T-helper 1 cell treated with Interleukin-12 subunit alpha and Interleukin-12 subunit beta and Interleukin-4 antibody, amounts not matched to agents 30 ng/mL and 1 ng/mL, for 36 hours (primary cell): ENCODE data around the gene FBP1. TPM values are rescaled to one million over a fixed set of nuclear protein-coding genes. Genes with fewer than 3 reads are reported as not detected.

Experiments used
- intact Hi-C: fragments of 100-400 bp; cut with micrococcal nuclease; formaldehyde crosslinking; loops from one replicate; pipeline ENCODE4 v1.15.1; 2024
- total RNA-seq: library from RNA; stranded (reverse); gene quantifications from 2 replicates; pipeline ENCODE4 v1.2.3, GENCODE V29; 2022

The FBP1 gene
- total RNA-seq, 1 donor from 2014 or later = 0.34 TPM

DNA sequence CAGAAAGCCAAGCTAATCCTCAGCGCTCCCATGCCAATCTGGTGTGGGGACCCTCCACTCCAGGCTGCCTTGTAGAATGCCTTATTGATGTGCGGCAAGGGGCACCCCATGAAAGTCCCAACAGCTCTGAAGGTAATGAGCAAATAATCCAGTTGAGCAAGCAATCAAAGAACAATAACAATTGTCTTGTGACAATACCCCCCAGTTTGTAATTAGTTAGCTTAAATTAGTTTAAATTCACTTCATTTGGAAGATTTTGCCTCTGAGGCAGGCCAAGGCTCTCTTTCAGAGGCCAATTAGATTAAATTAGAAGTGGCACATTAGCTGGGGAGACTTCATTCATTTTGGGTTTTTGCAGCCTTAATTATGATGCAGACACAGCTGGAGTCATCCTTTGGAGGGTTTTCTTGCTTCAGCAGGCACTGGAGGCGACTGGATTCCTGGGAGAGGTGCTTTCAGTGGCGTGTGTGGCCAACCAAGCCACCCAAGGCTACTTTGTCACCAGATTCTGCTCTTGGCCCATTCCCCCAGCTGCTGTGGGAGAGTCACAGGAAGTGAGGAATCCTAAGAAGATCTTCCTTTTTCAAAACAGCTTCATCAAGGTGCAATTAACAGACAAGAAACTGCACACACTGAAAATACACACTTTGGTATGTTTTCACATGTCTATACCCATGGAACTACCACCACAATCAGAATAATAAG lies 17.9 kb upstream of the FBP1 start:
- intact Hi-C loops = no loop called here

DNA sequence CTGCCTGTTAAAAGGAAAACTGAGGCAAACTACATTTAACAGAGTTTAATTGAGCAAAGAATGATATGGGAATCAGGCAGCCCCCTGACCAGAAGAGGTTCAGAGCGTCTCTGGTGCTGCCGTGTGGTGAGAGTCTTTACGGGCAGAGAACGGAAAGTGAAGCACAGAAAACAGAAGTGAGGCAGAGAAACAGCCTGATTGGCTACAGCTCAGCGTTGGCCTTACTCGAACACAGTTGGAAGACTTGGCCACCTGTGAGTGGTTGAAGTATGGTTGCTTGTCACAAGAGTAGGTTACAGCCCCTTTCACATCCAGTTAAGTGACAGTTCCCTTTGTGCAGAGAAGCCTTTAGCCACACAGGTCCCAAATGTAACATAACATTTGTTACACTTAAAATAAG lies 16.9 kb upstream of the FBP1 start:
- intact Hi-C loops = loop anchor here (1.0 kb wide), 3 partner anchors 13 to 70 kb away; partner anchors contain the start of genes AOPEP and FBP1

DNA sequence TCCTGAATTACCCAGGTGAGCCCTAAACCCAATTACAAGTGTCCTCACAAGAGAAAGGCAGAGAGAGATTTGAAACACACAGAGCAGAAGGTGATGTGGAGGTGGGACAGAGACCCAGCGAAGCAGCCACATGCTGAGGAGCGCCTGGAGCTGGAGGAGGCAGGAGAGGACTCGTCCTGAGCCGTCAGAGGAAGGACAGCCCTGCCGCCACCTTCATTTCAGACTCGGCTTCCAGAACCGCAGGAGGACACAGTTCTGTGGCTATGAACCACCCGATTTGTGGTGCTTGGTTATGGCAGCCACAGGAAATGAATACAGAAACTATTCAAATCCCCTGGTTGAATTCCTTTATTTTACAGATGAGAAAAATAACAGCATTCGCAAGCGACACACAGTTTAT lies 16.4 kb upstream of the FBP1 start:
- intact Hi-C loops = loop anchor here (1.0 kb wide), 3 partner anchors 14 to 71 kb away; partner anchors contain the start of genes AOPEP and FBP1

DNA sequence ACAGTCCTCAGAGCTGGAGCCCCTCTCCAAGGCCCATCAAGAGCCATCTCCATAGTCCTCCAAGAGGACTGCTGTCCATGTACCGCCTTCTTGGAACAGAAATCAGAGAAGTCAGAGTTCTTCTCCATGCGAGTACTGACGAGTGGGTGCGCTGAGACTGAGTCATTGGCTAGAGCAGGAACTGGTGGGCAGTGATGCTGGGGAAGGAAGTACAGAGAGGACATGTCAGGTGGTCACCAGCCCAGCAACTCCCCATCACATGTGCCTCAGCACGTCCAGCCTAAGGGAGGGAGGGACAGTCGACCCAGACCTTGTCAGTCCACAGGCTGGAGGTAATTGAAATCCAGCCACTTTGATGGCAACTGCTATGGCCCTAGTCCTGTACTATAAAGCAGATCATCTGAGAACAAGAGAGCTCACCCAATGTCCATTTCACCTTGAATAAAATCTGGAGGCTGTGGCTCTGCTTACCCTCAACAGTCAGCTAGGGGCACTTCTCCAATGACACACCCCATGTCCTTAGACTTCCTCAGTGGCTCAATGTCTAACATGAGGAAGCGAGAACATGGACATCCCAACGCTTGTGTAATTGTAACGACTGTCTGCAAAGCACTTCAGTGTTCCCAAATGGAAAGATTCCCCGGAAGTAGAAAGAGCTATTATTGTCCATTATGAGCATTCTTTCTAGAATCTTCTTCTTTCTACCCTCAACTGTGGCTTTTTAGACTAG lies 15.0 kb upstream of the FBP1 start:
- intact Hi-C loops = no loop called here

DNA sequence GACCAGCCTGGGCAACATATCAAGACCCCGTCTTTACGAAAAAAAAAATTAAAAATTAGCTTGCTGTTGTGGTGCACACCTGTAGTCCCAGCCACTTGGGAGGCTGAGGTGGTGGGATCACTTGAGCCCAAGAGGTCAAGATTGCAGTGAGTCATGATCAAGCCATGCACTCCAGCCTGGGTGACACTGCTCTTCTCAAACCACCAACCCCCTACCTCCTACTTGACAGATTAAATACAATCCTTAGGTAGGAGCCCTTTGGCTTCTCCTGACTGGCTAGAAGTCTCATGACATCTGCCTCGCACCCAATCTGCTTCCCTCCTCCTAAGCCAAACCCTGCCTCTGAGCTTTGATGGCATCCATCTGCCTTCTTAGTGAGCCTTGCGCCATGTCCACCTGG lies 11.6 kb upstream of the FBP1 start:
- intact Hi-C loops = no loop called here

DNA sequence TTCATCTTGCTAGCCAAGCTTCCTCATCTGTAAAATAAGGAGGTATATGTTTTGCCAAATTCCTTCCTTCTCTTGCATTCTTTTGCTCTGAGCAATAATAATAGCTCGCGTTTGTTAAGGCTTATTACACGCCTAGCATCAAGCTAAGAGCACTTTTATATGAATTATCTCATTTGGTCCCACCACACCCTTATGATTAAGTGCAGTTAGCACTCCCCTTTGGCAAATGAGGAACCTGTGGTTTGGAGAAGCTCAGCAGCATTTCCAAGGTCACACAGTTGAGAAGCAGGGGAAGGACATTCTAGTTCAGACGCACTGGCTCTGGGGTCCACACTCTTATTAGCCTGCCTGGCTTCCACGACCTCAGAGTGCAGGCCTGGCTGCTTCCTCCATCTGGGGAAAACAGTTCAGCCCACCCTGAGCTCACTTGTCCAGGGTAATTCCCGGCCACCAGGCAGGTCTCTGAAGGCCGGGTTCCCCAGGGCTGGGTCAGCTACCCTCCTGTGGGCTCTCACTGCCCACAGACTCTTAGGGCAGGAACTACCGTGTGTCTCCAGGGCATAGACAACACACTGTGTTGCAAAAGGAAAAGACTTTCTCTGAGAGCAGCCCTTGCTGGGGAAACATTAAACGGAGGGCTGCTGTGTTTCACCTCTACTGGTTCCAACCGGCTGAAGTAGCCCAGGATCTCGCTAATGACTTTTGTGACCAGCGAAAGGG lies 9.9 kb upstream of the FBP1 start:
- intact Hi-C loops = no loop called here

DNA sequence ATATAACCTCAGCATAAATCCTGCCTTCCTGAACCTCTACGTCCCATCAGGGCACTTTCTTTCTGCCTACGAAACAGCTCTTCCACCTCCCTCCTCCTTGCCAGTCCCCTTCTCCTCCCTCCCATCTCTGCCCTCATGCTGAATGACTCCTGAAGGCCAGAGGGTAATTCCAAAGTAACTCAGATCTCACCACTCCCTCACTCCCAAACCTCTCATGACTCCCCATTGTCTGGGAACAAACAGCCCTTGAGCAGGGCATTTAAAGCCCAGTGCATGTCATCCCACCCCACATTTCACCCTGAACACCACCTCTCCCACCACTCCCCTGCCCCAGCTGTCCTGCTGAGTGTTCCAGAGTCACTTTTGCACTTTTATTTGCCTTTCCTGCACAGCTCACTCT lies 8.9 kb upstream of the FBP1 start:
- intact Hi-C loops = no loop called here

DNA sequence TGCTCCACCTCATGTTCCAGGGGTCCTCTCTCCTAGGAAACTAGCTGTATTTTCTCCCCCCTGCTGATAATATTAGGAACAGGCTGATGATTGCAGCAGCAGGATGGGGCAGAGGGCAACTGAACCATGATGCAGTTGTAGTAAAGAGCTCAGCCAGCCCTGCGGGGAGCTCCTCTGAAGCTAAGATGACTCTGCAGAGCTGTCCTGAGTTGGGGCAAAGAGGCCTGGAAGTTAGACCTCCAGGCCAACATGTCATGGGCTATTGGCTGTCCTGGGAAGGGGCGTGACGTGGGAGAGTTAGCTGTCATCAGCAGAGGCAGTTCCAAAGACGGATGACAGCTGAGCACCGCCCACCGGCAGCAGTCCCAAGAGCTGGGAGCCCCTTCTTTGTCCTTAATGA lies 6.6 kb upstream of the FBP1 start:
- intact Hi-C loops = no loop called here

DNA sequence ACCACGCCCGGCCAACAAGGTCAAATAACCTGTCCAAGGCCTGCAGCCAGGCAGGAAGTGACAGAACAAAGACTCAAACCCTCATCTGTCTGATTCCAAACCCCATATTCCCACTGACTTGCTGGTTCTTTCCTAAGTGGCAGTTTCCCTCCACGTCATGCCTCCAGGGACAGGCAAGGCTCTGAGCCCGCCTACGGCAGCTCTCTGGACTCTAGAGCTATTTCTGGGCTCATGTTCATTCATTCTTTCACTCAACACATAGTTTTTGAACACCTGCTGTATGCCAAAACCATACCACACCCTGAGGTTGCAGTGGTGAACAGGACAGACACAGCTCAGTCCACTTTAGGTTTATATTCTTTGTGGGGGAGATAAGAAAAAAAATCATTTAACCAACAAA lies 5.2 kb upstream of the FBP1 start:
- intact Hi-C loops = no loop called here

DNA sequence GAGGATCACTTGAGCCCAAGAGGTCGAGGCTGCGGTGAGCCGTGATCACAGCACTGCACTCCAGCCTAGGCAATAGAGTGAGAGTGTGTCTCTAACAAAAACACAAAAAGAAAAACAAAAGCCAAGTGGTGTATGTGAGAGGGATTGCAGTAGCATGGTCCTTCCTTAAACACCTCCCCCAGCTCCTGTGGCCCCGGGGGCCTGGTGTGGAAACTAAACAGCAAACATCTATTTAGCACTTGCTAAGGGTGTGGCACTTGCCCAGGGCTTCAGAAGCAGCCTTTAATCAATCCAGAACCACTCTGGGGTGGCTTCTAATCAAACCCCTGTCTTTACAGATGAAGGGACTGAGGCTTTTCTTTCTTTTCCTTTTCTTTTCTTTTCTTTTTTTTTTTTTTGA lies 4.4 kb upstream of the FBP1 start:
- intact Hi-C loops = no loop called here

DNA sequence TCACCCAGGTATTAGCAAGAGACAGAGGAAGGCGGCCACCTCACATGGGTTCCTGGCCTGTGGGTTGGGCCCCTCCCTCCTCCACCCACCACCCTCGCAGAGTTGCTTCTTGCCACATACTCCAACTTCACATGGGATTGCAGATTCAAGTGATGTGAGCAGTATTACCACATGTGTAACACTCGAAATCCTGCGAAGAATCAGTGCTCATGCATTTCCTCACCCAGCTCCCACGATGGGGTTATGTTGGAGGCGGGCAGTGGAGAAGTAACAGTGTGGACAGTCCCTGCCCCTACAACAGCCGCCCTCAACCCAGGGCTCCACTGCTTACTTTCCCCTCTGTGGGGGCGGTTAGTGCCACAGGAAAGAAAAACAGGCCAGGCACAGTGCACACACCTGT lies 3.9 kb upstream of the FBP1 start:
- intact Hi-C loops = no loop called here

DNA sequence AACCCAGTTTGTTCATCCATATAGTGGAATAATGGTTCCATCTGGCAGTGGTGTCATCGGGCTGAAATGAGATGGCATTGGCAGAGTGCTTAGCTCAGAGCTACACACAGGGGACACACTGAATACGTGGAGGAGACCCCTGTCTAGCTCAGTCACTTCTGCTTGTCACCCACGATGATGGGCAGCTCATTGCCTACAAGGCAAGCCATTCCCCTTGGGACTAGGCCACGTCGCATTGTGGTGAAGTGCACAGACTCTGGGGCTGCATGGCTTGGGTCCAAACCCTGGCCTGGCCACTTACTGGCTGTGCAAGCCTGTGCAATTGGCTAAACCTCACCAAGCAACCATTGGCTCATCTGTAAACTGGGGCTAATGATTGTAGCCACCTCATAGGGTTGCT lies 3.2 kb upstream of the FBP1 start:
- intact Hi-C loops = no loop called here

DNA sequence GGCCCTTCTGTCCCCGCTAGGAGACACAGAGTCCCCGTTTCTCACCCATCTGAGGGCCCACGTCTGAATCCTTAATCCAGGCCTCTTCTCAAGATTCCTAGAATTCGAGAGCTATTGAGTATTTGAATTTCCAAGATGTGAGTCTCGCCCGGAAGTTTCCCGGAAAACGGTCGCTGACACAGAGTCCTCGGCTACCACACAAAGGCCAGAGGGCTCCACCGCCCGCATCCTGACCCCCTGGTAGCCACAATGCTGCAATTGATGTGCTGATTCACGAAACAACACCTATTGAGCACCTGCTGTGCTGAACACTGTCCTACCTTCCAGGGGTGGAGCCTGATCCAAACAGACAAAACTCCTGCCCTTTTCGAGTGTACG lies 670 bp upstream of the FBP1 start:
- intact Hi-C loops = loop anchor here (1.0 kb wide), 2 partner anchors 16 to 29 kb away; no protein-coding TSS in a partner anchor

DNA sequence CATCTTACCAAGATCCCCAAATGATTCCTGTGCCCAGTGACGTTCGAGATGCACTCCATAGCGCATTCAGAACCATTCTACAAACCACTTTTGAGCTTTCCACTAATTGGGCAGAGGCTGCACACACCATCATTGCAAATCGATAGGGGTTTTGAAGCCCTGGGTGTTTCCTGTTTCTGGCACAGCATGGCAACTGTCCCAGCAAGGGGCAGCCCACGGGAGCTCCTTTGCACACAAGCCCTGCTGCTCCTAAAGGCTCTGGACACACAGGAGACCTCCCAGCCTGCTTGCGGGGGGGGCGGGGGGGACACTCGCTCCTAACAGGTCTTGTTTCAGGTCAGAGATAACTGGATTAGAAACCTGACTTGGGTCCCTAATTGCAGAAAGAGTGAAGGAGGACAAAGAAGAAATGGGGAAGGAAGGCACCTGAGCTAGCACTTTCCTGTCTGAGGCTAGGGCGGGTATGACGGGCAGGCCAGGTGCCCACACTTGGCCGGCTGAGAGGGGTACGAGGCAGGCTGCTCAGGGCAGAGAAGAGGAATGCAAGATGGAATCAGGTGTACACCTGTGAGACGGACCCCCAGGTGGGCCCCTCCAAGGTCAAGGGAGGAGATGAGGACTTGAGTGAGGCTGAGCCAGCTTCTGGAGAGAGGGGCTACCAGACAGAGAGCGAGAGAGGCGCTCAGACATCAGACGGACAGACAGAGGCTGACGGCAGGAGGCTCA lies 820 bp downstream of the FBP1 start:
- intact Hi-C loops = loop anchor here (1.0 kb wide), 2 partner anchors 18 to 31 kb away; no protein-coding TSS in a partner anchor

DNA sequence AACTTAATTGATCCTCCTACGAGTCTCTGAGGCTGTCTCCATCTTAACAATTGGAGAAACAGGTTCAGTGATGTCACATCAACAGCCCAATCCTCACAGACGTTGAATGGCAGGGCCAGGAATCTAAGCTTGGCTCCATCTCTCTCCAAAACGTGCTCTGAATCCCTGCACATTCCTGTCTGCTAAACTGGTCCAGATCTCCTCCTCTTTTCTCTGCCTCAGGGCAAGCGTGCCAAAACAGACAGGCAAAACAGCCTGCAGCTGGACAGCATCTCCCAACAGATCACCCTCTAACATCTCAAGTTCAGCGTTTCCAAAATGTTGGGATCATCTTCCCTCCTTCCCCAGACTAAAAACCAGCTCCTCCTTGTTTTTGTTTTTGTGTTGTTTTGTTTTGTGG lies 6.6 kb downstream of the FBP1 start:
- intact Hi-C loops = no loop called here

DNA sequence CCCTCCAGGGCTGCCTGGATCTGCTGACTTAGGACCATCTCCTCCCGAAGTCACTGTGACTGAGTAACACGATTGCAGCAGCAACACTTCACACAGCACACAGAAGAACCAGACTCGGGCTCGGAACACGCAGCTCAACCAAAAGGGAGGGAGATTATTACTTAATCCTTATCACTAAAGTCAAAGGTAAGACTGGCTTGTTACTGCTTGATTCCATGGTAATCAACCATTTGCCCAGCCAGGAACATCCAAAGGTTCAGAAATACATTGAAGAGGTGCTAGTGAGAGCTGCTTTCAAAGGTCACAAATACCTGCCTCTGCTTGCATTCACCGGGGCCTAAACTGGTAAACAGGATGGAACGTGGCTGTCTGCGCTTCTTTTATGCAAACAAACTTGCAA lies 7.7 kb downstream of the FBP1 start:
- intact Hi-C loops = no loop called here

DNA sequence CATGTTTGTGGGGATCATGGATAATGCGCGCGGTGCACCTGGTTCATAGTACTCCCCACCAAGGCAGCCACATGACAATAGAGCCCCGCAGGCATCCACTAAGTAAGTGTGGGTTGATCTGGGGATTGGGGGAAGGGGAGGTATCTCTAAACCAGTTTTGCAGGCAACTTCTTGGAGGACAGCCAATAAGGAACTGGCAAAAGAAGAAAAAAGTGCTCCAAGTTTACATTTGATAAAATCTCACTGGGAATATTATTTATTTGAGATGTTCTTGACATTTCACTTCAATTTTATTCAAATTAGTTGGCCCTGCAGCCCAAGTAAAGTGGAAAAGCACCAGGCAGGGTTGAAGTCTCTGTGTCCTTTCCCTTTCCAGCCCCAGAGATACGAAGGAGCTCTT lies 8.5 kb downstream of the FBP1 start:
- intact Hi-C loops = no loop called here

DNA sequence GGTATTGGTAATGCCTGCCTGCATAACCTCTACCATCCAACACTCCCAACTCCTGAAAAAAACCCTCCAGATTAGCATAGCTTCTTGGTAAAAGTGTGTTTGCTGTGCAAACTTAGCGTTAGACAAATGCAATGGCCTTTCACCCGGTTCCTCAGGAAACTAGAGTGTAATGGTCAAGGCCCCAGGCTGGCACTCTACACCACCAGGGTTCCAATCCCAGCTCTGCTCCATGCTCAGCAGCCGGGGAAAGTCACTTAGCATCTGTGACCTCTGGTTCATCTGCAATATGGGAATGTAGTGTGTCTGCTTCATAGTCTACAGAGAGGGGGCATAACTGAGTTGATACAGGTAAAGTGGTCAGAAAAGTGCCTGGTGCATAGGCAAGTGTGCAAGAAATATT lies 9.0 kb downstream of the FBP1 start:
- intact Hi-C loops = no loop called here

DNA sequence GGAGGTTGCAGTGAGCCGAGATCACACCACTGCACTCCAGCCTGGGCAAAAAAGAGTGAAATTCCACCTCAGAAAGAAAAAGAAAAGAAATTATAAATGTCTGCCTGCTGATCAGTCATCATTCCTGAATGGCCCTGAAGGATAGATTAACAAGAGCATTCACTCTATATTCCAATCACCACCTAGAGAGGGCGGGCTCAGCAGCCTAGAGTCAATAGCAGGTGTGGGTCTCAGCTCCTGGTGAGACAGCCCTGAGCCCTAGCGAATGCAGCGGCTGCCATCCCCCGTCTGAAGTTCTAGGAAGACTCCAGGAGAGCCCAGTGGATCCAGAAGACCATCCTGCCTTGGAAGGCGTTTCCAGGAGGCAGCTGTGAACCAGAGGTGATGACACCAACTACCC lies 12.0 kb downstream of the FBP1 start:
- intact Hi-C loops = no loop called here

DNA sequence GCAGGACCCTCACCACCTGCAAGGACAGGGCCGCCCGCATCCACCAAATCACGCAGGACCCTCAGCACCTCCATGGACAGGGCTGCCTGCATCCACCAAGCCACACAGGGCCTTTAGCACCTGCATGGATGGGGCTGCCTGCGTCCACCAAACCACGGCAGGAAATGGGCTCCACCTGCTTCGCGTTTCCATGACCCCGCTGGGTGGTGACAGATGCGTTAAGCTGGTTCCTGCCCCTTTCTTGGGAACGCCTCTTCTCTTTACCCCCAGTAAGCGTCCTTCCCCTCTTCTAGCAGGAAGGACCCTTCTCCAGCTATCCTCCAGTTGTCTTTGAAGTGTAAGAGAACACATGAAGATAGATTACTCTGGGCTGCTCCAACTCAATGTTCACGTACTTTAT lies 13.5 kb downstream of the FBP1 start:
- intact Hi-C loops = no loop called here

DNA sequence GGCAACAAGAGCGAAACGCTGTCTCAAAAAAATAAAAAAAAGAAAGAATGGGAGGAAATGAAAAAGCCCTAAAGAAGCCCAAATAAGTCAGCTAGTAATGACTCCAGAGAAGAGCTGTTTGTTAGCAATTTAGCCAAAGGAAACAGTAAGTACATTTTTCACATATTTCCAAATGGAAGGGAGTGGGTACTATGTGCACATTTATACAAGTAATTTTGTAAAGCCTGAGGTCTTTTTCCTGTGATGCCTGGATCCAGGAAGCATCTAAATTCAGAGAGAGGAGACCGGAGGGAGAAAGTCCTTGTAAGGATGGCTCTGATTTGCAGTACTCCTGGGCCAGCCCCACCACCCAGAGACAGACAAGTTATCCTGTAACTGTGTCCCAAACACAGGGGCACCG lies 14.7 kb downstream of the FBP1 start:
- intact Hi-C loops = no loop called here

DNA sequence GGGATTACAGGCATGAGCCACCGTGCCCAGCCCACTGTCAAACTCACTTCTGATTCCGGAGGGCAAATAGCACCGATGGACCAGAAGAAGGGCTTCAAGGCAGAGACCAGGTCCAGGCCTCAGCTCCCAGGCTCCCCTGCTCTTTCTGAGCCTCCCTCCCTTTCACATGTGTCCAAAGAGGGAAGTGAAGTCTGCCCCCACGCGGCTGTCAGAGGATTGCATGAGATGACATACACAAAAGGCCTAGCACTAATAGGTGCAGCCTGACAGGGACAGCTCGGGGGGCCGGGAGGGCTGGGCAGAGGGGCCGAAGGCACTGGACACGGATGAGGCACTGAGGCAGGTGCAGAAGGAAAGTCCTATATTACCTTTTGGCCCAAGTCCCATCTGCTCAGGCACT lies 16.1 kb downstream of the FBP1 start:
- intact Hi-C loops = no loop called here
